Muscle layer of duodenum (tissue), 2 donors: ENCODE results near the gene SYPL1.

Experiments used
- H3K27ac ChIP-seq: one replicate; pipeline ENCODE4 v1.7.0; 2013; ENCODE audit warnings: mild to moderate bottlenecking, low read length
- H3K27me3 ChIP-seq: one replicate; pipeline ENCODE4 v1.7.0; 2013; ENCODE audit warnings: low read depth, mild to moderate bottlenecking, control low read depth, low read length
- H3K36me3 ChIP-seq, 2 donors: one replicate each; pipeline ENCODE4 v1.7.0; 2013; ENCODE audit warnings: low read length in 2 of 2, control low read depth in 1 of 2, mild to moderate bottlenecking in 1 of 2; ENCODE audit not compliant: insufficient read depth in 2 of 2, control insufficient read depth in 1 of 2
- H3K4me1 ChIP-seq, 2 donors: one replicate each; pipeline ENCODE4 v1.7.0; 2013; ENCODE audit warnings: low read length in 2 of 2, mild to moderate bottlenecking in 2 of 2, control low read depth in 1 of 2, moderate library complexity in 1 of 2; ENCODE audit not compliant: insufficient read depth in 2 of 2, control insufficient read depth in 1 of 2
- H3K4me3 ChIP-seq, 2 donors: one replicate each; pipeline ENCODE4 v1.7.0; 2013; ENCODE audit warnings: low read length in 2 of 2, low read depth in 1 of 2, mild to moderate bottlenecking in 1 of 2
- H3K9me3 ChIP-seq, 2 donors: one replicate each; pipeline ENCODE4 v1.7.0; 2013; ENCODE audit warnings: low read length in 2 of 2, control low read depth in 1 of 2, mild to moderate bottlenecking in 1 of 2; ENCODE audit not compliant: control insufficient read depth in 1 of 2
- donor health status: healthy.

The SYPL1 gene

DNA sequence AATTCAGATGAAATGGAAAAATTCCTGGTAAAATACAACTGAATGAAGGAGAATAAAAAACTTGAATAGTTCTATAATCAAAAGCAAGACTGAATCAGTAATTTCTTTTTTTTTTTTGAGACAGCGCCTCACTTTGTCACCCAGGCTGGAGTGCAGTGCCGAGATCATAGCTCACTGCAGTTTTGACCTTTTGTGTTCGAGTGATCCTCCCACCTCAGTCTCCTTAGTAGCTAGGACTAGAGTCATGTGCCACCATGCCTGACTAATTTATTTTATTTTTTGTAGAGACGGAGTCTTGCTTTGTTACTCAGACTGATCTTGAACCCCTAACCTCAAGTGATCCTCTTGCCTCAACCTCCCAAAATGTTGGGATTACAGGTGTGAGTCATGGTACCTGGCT is 26.1 kb downstream of the SYPL1 start:
- H3K36me3 ChIP-seq, result peaks cover 17 to 20% of the 10 kb centered on the region in 2 donors
- no peaks in the 10 kb centered on the region for H3K27me3 ChIP-seq
- H3K4me1 ChIP-seq, result no peaks in the 10 kb centered on the region
- no peaks in the 10 kb centered on the region for H3K9me3 ChIP-seq
- no peak overlapping the region for H3K27ac ChIP-seq
- H3K4me3 ChIP-seq, result no peak overlapping the region

DNA sequence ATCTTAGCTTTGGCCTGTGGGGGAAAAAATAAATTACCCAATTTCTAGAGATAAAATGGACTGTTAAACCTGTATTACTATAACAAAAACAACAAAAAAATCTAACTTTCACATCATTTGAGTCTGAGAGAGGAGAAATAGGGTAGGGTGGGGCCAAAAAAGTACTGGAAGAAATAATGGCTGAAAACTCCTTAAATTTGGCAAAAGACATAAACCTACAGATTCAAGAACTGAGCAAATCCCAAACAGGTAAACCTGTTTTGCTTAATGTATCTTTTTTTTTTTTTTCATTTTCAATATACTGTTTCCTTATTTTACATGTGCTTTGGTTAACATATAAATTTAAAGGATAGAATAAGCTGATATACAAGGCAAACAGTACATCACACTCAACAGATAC is 27.1 kb downstream of the SYPL1 start:
- Histone ChIP-seq H3K27me3 (no peaks in the 10 kb centered on the region), H3K4me3 (no peak overlapping the region), H3K27ac (no peak overlapping the region), H3K9me3 (no peaks in the 10 kb centered on the region), H3K36me3 (peaks cover 8 to 12% of the 10 kb centered on the region in 2 donors), H3K4me1 (no peaks in the 10 kb centered on the region)

DNA sequence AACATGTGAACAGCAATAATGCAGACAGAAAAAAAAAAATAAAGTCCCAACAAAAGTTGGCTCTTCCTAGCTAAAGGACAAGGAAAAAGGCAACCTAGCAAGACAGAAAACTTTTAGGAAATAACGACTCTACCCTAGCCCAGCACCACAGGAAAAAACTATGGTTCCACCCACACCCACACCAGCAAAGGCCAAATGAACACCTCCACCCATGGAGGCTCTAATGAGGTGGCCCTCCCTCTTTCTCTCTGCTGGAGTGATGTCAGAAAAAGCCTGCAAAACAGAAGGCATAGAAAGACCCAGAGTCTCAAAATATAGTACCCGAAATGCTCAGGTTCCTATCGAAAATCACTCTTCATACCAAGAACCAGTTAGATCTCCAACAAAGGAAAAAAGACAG is 28.4 kb downstream of the SYPL1 start:
- Histone ChIP-seq H3K4me3 (no peak overlapping the region), H3K27me3 (no peaks in the 10 kb centered on the region), H3K36me3 (peaks cover 0 to 6% of the 10 kb centered on the region in 2 donors), H3K27ac (no peak overlapping the region), H3K9me3 (no peaks in the 10 kb centered on the region), H3K4me1 (no peaks in the 10 kb centered on the region)

DNA sequence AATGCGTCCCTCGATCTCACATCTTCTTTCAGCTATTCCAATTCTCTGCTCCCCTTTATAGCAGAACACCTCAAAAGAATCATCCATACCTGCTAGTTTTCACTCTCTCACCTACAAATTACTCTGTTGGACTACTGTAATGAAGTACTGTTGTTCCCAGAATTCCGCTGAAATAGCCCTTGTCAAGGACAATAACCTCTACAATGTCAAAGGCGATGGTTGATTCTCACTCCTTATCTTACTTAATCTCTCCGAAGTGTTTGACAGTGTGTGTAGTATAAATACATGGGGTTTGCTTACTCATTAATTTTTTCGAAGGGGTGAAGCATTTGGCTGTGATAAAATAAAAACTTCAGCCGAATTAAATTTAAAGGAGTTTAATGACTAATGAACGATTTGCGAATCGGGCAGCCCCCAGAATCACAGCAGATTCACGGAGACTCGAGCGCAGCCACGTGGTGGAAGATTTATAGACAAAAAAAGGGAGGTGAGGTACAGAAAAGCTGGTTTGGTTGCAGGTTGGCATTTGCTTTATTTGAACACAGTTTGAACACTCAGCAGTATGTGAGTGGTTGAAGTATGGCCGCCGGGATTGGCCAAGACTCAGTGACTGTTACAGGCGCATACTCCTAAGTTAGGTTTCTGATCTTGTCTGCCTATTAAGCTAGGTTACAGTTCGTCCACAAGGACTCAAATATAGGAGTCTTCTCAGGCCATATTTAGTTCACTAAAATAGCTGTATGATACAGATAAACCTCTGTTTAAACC is 29.8 kb downstream of the SYPL1 start:
- no peaks in the 10 kb centered on the region for H3K27me3 ChIP-seq
- H3K4me3 ChIP-seq, result no peak overlapping the region
- H3K4me1 ChIP-seq, result no peaks in the 10 kb centered on the region
- no peaks in the 10 kb centered on the region for H3K9me3 ChIP-seq
- H3K27ac ChIP-seq, result no peak overlapping the region
- H3K36me3 ChIP-seq, result no peaks in the 10 kb centered on the region

DNA sequence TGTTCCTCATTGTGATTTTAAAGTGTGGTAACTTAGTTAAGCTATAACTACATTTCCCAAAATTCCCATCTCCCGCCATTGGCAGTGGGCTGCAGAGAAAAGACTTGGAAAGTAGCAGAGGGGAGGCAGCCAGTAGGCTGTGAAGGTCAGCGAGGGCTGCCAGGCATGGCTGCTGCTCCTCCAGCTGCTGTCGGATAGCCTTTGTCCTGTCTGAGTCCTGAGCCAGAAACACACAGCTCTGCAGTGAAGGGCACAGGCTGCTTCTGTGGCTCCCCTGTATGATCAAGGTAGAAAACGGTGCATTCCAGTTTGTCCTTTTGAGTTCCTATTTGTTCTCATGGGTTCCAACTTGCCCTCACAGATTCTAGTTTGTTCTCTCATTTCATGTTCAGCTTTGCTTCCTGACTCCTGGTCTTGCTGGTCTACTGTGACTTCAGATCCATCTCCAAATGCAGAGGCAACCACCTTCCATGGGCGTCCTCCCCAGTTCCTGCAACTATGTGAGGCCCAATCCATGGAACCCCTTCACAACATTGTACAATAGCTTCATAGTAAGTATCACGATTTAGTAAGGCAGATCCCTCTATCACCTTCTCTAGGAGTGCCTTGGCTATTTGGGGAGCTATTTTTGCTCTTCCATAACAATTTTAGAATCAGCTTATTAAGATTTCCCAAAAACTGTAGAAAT is 31.7 kb downstream of the SYPL1 start:
- Histone ChIP-seq H3K36me3 (no peaks in the 10 kb centered on the region), H3K9me3 (no peaks in the 10 kb centered on the region), H3K4me3 (no peak overlapping the region), H3K27ac (no peak overlapping the region), H3K4me1 (no peaks in the 10 kb centered on the region), H3K27me3 (no peaks in the 10 kb centered on the region)

DNA sequence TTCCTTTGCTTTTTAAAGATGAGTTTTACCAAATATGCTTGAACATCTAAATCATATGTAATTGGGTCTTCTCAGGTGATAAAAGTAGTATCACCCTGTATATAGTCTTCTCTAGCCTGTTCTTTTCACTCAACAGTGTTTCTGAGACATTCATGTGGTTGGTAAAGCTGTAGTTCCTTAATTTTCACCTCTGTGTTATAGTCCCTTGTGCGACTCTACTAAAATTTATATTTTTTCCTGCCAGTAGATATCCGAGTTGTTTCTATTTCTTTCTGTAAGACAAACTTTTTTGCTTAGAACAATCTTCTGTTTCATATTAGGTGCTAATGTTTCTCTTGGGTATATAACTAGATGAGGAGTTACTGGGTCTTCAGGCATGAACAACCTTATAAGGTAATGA is 35.6 kb downstream of the SYPL1 start:
- H3K36me3 ChIP-seq, result no peaks in the 10 kb centered on the region
- H3K9me3 ChIP-seq, result no peaks in the 10 kb centered on the region
- no peaks in the 10 kb centered on the region for H3K27me3 ChIP-seq
- H3K27ac ChIP-seq, result no peak overlapping the region
- peaks cover 5 to 11% of the 10 kb centered on the region in 2 donors for H3K4me1 ChIP-seq
- no peak overlapping the region for H3K4me3 ChIP-seq

DNA sequence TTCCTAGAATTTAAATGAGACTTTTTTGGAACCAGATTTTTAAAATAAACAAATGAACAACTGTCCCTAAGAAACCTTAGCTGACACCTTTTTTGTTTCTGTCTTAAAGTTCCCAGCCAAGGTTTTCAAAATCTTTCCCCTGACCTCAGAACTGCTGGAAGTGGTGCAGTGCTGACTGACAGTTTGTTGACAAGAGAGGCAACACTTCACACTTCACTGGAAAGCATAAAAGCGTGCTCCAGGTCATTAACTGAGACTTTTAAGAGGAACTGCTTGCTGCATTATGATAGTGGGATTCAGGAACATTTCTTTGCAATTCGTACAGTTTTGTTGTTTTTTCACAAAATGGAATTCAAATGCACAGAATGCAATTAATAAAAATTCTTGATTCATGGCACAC is 36.2 kb downstream of the SYPL1 start:
- H3K4me3 ChIP-seq, result no peak overlapping the region
- no peak overlapping the region for H3K27ac ChIP-seq
- H3K9me3 ChIP-seq, result no peaks in the 10 kb centered on the region
- H3K36me3 ChIP-seq, result no peaks in the 10 kb centered on the region
- peaks cover 11 to 16% of the 10 kb centered on the region in 2 donors for H3K4me1 ChIP-seq
- no peaks in the 10 kb centered on the region for H3K27me3 ChIP-seq

DNA sequence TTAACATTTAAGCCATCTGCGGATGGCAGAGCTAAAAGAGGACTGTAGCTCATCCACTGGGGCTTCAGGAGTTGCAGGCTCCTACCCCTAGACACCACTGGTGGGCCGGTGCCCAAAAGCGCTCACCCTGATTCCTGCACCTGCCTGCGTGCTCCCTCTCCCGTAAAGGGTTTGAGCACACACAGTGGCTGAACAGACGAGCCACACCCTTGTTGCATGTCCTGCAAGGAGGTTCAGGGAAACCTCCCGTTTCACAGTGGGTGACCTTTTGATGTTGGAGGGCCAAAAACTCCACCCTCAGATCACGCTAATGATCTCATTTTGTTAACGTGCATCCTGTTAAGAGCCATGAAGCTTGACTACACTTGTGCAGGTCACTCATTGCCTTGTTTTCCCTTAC is 37.9 kb downstream of the SYPL1 start:
- Histone ChIP-seq H3K27ac (no peak overlapping the region), H3K27me3 (no peaks in the 10 kb centered on the region), H3K36me3 (no peaks in the 10 kb centered on the region), H3K4me3 (no peak overlapping the region), H3K9me3 (no peaks in the 10 kb centered on the region), H3K4me1 (peaks cover 12 to 32% of the 10 kb centered on the region in 2 donors)

DNA sequence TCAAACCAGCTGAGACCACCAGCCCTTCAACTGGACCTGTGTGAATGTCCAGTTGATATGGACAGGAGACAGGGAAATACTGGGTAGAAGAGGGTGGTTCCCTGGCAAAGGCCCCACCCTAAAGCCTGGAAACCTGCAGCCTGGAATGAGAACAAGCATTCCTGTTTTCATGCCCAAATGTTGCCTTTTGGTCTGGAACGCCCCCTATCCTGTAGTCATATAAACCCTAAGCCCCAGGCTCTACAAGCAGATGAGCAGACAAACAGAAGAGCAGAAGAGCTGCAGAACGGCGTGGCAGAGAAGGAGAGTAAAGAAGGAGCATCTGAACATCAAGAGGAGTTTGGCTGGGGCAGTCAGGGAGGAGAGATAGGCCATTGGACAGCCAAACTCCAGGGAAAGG is 38.4 kb downstream of the SYPL1 start:
- Histone ChIP-seq H3K36me3 (no peaks in the 10 kb centered on the region), H3K27ac (no peak overlapping the region), H3K4me1 (peaks cover 12 to 36% of the 10 kb centered on the region in 2 donors), H3K9me3 (no peaks in the 10 kb centered on the region), H3K4me3 (no peak overlapping the region), H3K27me3 (no peaks in the 10 kb centered on the region)

DNA sequence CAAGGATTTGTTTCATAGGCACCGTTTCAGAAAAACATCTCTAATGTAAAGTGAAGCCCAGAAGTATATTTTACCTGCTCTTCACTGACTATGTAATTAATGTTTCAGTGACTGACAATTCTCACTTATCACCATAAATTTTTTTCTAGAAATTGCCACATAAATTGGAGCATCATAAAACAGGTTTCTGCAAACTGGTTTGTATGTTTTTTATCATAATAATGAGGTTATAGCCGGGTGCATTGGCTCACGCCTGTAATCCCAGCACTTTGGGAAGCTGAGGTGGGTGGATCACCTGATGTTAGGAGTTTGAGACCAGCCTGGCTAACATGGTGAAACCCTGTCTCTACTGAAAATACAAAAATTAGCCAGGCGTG is 39.4 kb downstream of the SYPL1 start:
- Histone ChIP-seq H3K4me1 (peaks cover 12 to 36% of the 10 kb centered on the region in 2 donors), H3K27ac (peak overlapping the region; percentile 62)

DNA sequence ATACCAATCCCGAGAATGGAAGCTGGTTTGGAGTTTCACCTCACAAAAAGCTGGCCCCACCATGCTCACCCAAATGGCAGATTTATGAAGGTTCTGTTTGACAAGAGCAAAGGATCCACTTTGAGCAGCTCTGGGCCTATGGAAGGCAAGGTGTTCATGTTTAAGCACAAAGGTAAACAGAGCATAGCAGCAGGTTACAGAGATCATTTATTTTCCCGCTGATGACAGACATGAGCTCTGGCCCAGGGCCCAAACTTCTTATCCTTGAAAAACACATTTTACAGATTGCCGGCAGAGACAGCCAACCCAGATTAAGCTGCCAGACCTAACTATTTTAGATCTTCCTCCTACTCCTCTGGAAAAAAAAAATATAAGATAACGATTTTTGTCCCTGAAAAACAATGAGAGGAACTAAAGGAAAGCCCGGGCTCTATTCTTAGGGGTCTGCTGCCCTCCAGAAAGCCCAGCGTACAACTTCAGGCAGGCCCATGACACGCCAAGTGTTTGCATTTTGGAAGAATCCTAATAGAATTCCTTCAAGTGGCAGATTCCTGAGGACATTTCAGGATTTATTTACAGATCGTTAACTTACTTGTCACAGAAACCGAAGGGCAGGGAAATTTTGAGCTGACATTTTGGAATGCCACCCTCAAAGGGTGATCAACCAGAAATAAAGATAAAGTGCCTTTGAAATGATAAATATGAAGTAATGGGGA is 40.0 kb downstream of the SYPL1 start:
- H3K27me3 ChIP-seq, result no peaks in the 10 kb centered on the region
- no peaks in the 10 kb centered on the region for H3K9me3 ChIP-seq
- H3K4me3 ChIP-seq, result no peak overlapping the region
- no peaks in the 10 kb centered on the region for H3K36me3 ChIP-seq
- peak overlapping the region; percentile 62 for H3K27ac ChIP-seq
- peaks cover 12 to 36% of the 10 kb centered on the region in 2 donors for H3K4me1 ChIP-seq

More for the DNA sequence above, 39.4 kb downstream of the SYPL1 start:
- no peak overlapping the region for H3K4me3 ChIP-seq
- H3K9me3 ChIP-seq, result no peaks in the 10 kb centered on the region
- H3K36me3 ChIP-seq, result no peaks in the 10 kb centered on the region
- no peaks in the 10 kb centered on the region for H3K27me3 ChIP-seq
